GM12873 (cell line): ENCODE results near the gene MSRB3.

Source experiments
- TF ChIP-seq, protein P1 (sequence below): IDR thresholded peaks from 2 replicates; pipeline ENCODE4 v1.5.1; 2012; ENCODE audit warnings: low read depth, mild to moderate bottlenecking, moderate library complexity, low read length, control low read depth; ENCODE audit not compliant: insufficient read depth; ENCODE audit errors: missing control alignments

The MSRB3 gene

DNA sequence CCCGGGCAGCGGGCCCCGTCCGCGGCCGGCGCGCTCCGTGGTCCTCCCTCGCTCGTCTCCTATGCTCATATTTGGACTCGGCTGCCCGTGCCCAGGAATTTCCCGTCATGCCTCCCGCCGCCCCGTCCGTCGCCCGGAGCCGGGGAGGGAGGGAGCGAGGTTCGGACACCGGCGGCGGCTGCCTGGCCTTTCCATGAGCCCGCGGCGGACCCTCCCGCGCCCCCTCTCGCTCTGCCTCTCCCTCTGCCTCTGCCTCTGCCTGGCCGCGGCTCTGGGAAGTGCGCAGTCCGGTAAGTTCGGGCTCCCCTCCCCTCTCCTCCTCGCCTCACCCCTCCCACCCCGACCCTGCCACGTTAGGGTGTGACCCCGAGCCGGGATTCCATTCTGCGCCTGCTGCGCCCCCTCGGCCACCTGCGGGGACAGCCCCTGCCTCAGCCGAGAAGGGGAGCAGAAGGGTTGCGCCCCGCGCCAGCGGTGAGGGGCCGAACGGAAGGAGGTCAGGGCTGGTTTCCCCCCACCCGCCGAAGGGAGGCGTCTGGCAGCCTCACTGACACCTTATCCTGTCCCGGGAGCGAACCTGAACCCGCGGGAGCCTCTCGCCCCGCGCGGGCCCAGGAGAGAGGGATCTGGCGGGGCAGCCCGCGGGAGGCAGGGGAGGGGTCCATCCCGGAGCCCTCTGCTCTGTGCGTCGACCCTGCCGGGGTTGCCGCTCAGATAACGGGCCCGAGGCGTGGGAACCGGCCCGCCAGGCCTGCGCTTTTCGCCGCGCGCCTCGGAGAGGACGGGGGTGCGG lies at the start of gene MSRB3:
Gene MSRB3 (plus strand): TSS at position 108 of the 793 bp plus-strand sequence. CDS start 29,897 bp downstream, outside the sequence.
- TF ChIP-seq, protein P1, sequence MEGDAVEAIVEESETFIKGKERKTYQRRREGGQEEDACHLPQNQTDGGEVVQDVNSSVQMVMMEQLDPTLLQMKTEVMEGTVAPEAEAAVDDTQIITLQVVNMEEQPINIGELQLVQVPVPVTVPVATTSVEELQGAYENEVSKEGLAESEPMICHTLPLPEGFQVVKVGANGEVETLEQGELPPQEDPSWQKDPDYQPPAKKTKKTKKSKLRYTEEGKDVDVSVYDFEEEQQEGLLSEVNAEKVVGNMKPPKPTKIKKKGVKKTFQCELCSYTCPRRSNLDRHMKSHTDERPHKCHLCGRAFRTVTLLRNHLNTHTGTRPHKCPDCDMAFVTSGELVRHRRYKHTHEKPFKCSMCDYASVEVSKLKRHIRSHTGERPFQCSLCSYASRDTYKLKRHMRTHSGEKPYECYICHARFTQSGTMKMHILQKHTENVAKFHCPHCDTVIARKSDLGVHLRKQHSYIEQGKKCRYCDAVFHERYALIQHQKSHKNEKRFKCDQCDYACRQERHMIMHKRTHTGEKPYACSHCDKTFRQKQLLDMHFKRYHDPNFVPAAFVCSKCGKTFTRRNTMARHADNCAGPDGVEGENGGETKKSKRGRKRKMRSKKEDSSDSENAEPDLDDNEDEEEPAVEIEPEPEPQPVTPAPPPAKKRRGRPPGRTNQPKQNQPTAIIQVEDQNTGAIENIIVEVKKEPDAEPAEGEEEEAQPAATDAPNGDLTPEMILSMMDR: no peak

DNA sequence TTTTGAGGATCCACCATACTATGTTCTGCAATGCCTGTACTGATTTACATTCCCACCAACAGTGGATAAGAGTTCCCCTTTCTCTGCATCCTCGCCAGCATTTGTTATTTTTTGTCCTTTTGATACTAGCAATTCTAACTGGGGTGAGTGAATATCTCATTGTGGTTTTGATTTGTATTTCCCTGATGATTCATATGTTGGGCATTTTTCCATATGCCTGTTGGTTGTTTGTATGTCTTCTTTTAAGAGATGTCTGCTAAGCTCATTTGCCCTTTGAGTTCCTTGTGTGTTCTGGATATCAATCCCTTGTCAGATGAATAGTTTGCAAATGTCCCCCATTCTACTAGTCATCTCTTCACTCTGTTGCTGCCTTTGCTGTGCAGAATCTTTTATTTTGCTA lies 49.0 kb upstream of the MSRB3 start:
- TF ChIP-seq, protein P1: no peak

DNA sequence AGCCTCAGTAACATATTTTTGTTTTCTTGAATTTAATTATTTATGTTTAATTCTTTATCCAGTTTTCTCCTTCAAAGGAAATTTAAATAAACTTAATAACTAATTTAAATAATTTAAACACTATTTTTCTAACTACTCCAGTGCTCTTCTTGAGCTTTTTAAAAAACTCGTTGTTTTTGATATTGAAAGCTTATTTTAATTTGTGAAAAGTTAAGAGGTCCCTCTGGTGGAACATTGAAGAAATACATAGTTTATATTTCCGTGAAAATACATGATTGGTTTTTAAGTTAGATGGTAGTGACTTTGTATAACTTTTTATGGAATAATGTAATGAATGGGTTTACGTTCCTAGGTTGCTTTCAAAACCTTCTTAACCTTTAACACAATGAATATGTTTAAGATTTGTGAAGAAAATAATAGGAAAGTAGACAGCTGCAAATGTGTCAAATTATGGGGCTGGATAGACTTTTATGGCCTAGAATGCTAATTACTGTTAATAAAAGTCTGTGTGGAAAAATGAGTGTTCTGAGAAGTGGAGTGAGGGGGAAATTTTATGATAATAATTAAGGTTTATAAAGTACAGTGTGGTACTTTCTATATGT lies 45.9 kb upstream of the MSRB3 start:
- TF ChIP-seq, protein P1: no peak

DNA sequence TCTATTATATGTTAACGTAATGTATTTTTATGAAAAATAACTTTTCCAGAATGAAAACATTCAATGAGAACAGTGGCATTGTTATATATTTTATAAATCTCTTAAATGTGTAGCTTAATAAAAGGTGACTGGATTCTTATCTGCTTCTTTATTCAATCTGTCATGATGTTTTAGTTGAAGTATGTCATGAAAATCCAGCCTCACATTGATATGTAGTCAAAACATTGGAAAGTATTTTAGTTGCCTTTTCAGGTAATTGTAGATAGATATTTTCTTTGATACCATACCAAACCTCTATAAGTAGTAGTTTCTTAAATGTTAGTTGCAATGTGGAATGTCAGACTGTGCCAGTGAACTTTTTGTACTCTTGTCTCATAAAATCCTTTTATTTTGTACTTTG lies 41.3 kb upstream of the MSRB3 start:
- TF ChIP-seq, protein P1: no peak

DNA sequence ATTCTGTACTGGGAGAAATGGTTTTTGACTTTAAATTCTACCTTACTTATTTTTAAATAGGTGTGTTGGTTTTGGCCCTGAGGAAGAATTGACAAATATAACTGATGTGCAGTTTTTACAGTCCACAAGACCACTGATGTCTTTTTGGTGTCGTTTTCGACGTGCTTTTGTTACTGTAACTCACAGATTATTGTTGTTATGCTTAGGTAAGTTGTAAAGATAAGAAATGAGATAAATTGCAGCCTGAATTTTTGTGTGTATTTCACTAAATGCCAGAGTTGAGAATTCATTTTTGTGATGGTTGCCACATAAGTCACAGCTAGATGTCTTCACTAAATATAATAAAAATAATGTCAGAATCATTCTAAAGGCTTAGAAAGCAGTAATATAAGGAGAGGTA lies 39.9 kb upstream of the MSRB3 start:
- TF ChIP-seq, protein P1: no peak

DNA sequence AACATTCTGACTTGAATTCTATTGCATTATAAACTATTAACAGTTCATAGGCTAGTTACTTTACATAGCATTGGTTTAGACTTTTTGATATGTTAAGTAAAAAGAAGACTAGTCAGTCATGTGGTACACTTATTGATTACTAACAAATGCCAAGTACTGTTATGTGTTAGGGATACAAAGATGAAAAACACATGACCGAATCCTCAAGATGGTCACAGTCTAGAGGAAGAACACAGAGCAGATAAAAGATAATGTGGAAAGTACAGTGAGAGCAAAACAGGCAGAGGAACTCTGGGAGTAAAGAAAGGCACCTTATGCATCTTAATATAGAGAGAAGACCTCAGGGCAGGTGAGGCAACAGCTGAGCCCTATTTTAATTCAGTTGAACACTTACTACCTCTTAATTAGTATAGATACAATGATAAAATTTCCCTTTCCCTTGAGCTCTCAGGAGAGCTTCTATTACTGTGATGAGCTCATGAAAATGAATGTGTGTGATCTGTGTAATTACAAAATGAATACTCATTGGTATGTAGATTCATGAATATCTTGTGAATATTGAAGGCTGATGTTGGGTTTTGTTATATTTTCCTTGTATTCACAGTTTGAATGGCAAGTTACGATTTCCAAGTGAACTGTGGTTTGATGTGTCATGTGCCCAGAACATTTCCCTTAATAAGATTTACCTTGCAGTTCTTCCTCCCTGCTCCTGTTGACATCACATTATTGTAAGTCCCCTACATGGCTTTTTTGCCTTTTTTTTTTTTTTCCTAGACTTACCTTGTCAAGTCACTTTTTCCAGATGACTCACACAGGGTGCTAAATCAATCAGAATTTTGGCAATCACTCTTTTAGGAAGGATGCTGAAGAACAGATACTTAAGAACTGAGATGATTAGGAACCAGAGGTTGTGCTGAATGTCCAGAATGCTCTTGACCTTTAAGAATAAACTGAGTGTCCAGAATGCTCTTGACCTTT lies 29.5 kb upstream of the MSRB3 start:
- TF ChIP-seq, protein P1: no peak
